EH (cell line): ENCODE measurements around the gene ISG20L2.
"Not testable (repeated sequence)": the region's sequence is repeated elsewhere in the genome, so short reads cannot be mapped to it uniquely, and the experiment has no call there.

Experiments used
- DNase-seq: peaks from one replicate; pipeline ENCODE4 v3.0.0-alpha.2; 2015; ENCODE audit warnings: low read depth

Gene ISG20L2

GRCh38 chr1:156728599-156729462 lies at the start of gene ISG20L2:
ISG20L2 (minus strand) TSS chr1:156728766; CDS start chr1:156727652, 1,114 bp downstream.
- DNase-seq, result peak; percentile 98

- no peak for DNase-seq
Observed at GRCh38 chr1:156777573-156777972, 49.0 kb upstream of the ISG20L2 start.

- no peak for DNase-seq
Observed at GRCh38 chr1:156776942-156777341, 48.4 kb upstream of the ISG20L2 start.

- no peak for DNase-seq
Observed at GRCh38 chr1:156775799-156776198, 47.2 kb upstream of the ISG20L2 start.

GRCh38 chr1:156773607-156774006 lies 45.0 kb upstream of the ISG20L2 start:
- DNase-seq, result no peak

- no peak for DNase-seq
Observed at GRCh38 chr1:156772728-156773497, 44.3 kb upstream of the ISG20L2 start.

- no peak for DNase-seq
Observed at GRCh38 chr1:156772222-156772621, 43.7 kb upstream of the ISG20L2 start.

GRCh38 chr1:156768610-156769295 lies 40.2 kb upstream of the ISG20L2 start:
- no peak for DNase-seq

GRCh38 chr1:156767879-156768604 lies 39.5 kb upstream of the ISG20L2 start:
- peak; percentile 29 for DNase-seq

- DNase-seq, result peak; percentile 100
Observed at GRCh38 chr1:156767101-156767878, 38.7 kb upstream of the ISG20L2 start, which contains the start of gene PRCC. PRCC (plus strand) TSS chr1:156767535; CDS start chr1:156767772, 237 bp downstream.

- DNase-seq, result peak; percentile 23
Observed at GRCh38 chr1:156766298-156767100, 37.9 kb upstream of the ISG20L2 start.

- DNase-seq, result no peak
Observed at GRCh38 chr1:156765666-156766065, 37.1 kb upstream of the ISG20L2 start.

GRCh38 chr1:156765136-156765535 lies 36.6 kb upstream of the ISG20L2 start:
- not testable (repeated sequence) for DNase-seq

GRCh38 chr1:156760796-156761104 lies 32.2 kb upstream of the ISG20L2 start:
- no peak for DNase-seq

GRCh38 chr1:156760092-156760795 lies 31.7 kb upstream of the ISG20L2 start:
- DNase-seq, result no peak

- not testable (repeated sequence) for DNase-seq
Observed at GRCh38 chr1:156757572-156758253, 29.1 kb upstream of the ISG20L2 start.

- DNase-seq, result no peak
Observed at GRCh38 chr1:156756355-156756754, 27.8 kb upstream of the ISG20L2 start.

GRCh38 chr1:156755527-156755950 lies 27.0 kb upstream of the ISG20L2 start:
- DNase-seq, result no peak

- DNase-seq, result no peak
Observed at GRCh38 chr1:156754219-156754618, 25.7 kb upstream of the ISG20L2 start.
